Measurements from ENCODE around the gene ADAMTS12. TPM values are rescaled to one million over a fixed set of nuclear protein-coding genes. Genes with fewer than 3 reads are reported as not detected.

The ADAMTS12 gene
- total RNA-seq, result 10.4 and 10.8 TPM in 2 replicates
- long read RNA-seq, partial matches to known transcripts, result 3 of 11 reads
- long read RNA-seq, other reads (novel, unspliced or antisense), result 4 of 11 reads

- Mint-ChIP-seq H3K4me1 (peaks cover 36% of the 10 kb centered on the region), H3K4me3 (peak within 1 kb of the TSS; percentile 89), H3K36me3 (ENCODE audit: low read depth) (no peaks in the 10 kb centered on the region), H3K27ac (ENCODE audit: unreplicated experiment) (peak within 1 kb of the TSS; percentile 86), H3K9me3 (peaks cover 3% of the 10 kb centered on the region), H3K27me3 (ENCODE audit: low read depth) (peaks cover 46% of the 10 kb centered on the region)
- no peak for TF ChIP-seq CTCF (conservative IDR thresholded peaks at IDR 0.05)
- DNase-seq (ENCODE audit: low read depth, low spot score), result peak; percentile 45
Observed at GRCh38 chr5:33891788-33892619, at the start of gene ADAMTS12. Gene ADAMTS12 (minus strand): TSS chr5:33891990. CDS start chr5:33891856, 134 bp downstream.

GRCh38 chr5:33941090-33941489, 49.3 kb upstream of the ADAMTS12 start:
- no peak overlapping the region for H3K4me3 Mint-ChIP-seq
- DNase-seq (ENCODE audit: low read depth, low spot score), result no peak
- H3K4me1 Mint-ChIP-seq, result peaks cover 2% of the 10 kb centered on the region
- no peaks in the 10 kb centered on the region for H3K9me3 Mint-ChIP-seq
- H3K27me3 Mint-ChIP-seq (ENCODE audit: low read depth), result peaks cover 49% of the 10 kb centered on the region
- H3K27ac Mint-ChIP-seq (ENCODE audit: unreplicated experiment), result no peak overlapping the region
- H3K36me3 Mint-ChIP-seq (ENCODE audit: low read depth), result no peaks in the 10 kb centered on the region
- no peak for TF ChIP-seq CTCF (conservative IDR thresholded peaks at IDR 0.05)

- peaks cover 60% of the 10 kb centered on the region for H3K27me3 Mint-ChIP-seq (ENCODE audit: low read depth)
- H3K4me1 Mint-ChIP-seq, result peaks cover 10% of the 10 kb centered on the region
- no peak overlapping the region for H3K4me3 Mint-ChIP-seq
- no peak overlapping the region for H3K27ac Mint-ChIP-seq (ENCODE audit: unreplicated experiment)
- no peaks in the 10 kb centered on the region for H3K36me3 Mint-ChIP-seq (ENCODE audit: low read depth)
- no peak for DNase-seq (ENCODE audit: low read depth, low spot score)
- no peaks in the 10 kb centered on the region for H3K9me3 Mint-ChIP-seq
- no peak for TF ChIP-seq CTCF (conservative IDR thresholded peaks at IDR 0.05)
Observed at GRCh38 chr5:33939556-33940262, 47.9 kb upstream of the ADAMTS12 start.

GRCh38 chr5:33938881-33939280, 47.1 kb upstream of the ADAMTS12 start:
- no peak for TF ChIP-seq CTCF (conservative IDR thresholded peaks at IDR 0.05)
- no peaks in the 10 kb centered on the region for H3K36me3 Mint-ChIP-seq (ENCODE audit: low read depth)
- H3K4me3 Mint-ChIP-seq, result no peak overlapping the region

GRCh38 chr5:33938507-33938796, 46.7 kb upstream of the ADAMTS12 start:
- no peaks in the 10 kb centered on the region for H3K36me3 Mint-ChIP-seq (ENCODE audit: low read depth)

More at GRCh38 chr5:33938881-33939280, 47.1 kb upstream of the ADAMTS12 start:
- Mint-ChIP-seq H3K27ac (ENCODE audit: unreplicated experiment) (no peak overlapping the region), H3K9me3 (no peaks in the 10 kb centered on the region), H3K27me3 (ENCODE audit: low read depth) (peaks cover 67% of the 10 kb centered on the region), H3K4me1 (peaks cover 10% of the 10 kb centered on the region)
- no peak for DNase-seq (ENCODE audit: low read depth, low spot score)

More at GRCh38 chr5:33938507-33938796, 46.7 kb upstream of the ADAMTS12 start:
- H3K27ac Mint-ChIP-seq (ENCODE audit: unreplicated experiment), result no peak overlapping the region
- H3K4me3 Mint-ChIP-seq, result no peak overlapping the region
- H3K27me3 Mint-ChIP-seq (ENCODE audit: low read depth), result peaks cover 67% of the 10 kb centered on the region
- H3K9me3 Mint-ChIP-seq, result no peaks in the 10 kb centered on the region
- peaks cover 10% of the 10 kb centered on the region for H3K4me1 Mint-ChIP-seq
- no peak for TF ChIP-seq CTCF (conservative IDR thresholded peaks at IDR 0.05)
- no peak for DNase-seq (ENCODE audit: low read depth, low spot score)

Measured in neural crest cell (in vitro differentiated cells).